Upper lobe of right lung (tissue), 1 donor: ENCODE measurements around the gene PLXDC1. TPM values are rescaled to one million over a fixed set of nuclear protein-coding genes. Genes with fewer than 3 reads are reported as not detected.

ENCODE experiments used
- ATAC-seq: fragments of 200-7000 bp; cut with Tn5 transposase; one replicate; pipeline ENCODE4 v1.9.1; 2020; ENCODE audit warnings: mild to moderate bottlenecking, moderate library complexity
- DNase-seq: peaks from one replicate; pipeline ENCODE4 v3.0.0-alpha.2; 2020
- H3K27ac ChIP-seq: fragments of 200-600 bp; one replicate; pipeline ENCODE4 v1.8.0; 2022
- H3K27me3 ChIP-seq: fragments of 200-600 bp; one replicate; pipeline ENCODE4 v1.8.0; 2022; ENCODE audit warnings: mild to moderate bottlenecking
- H3K36me3 ChIP-seq: fragments of 200-600 bp; one replicate; pipeline ENCODE4 v1.8.0; 2022
- H3K4me1 ChIP-seq: fragments of 200-600 bp; one replicate; pipeline ENCODE4 v1.8.0; 2022
- H3K4me3 ChIP-seq: fragments of 200-600 bp; one replicate; pipeline ENCODE4 v1.8.0; 2022; ENCODE audit warnings: mild to moderate bottlenecking
- H3K9me3 ChIP-seq: fragments of 200-600 bp; one replicate; pipeline ENCODE4 v1.8.0; 2022
- intact Hi-C: fragments of 100-400 bp; cut with DNase I; formaldehyde crosslinking; loops from one replicate; pipeline ENCODE4 v1.11.0; 2022
- total RNA-seq: library from RNA; stranded (reverse); fragmentation: NEBNext Ultra II Directional; extraction: Animal tissue kit (Norgen Biotek cat#: 25700); gene quantifications from one replicate; pipeline ENCODE4 v1.2.1, GENCODE V29; 2021
- TF ChIP-seq, protein P1 (sequence below): fragments of 200-600 bp; IDR thresholded peaks from one replicate; pipeline ENCODE4 v1.8.0; 2022; ENCODE audit warnings: antibody characterized with exemption
- donor health status: DM: no; HTN: yes; CAD: no; lungs with severe emphysema.

PLXDC1 gene
- total RNA-seq, 1 donor from 2014 or later: 14.4 TPM

DNA sequence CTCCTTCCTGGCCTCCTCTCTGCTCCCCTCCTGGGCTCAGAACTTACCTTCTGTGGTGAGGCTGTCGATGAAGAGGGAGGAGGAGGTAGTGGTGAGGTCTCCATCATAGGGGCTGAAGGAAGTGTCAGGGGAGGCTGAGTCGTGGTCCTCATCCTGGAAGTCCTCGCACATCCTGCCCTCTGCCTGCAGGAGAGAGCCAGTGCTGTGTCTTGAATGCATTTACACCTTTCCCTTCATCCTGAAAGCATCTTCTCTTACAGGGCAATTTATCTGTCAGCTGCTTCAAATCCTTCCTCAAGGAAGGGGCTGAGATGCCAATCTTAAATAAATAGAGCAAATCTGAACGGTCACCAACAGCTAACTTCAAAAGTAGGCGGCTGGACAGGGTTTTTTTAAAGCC, 73.6 kb downstream of the PLXDC1 start:
- TF ChIP-seq, protein P1, sequence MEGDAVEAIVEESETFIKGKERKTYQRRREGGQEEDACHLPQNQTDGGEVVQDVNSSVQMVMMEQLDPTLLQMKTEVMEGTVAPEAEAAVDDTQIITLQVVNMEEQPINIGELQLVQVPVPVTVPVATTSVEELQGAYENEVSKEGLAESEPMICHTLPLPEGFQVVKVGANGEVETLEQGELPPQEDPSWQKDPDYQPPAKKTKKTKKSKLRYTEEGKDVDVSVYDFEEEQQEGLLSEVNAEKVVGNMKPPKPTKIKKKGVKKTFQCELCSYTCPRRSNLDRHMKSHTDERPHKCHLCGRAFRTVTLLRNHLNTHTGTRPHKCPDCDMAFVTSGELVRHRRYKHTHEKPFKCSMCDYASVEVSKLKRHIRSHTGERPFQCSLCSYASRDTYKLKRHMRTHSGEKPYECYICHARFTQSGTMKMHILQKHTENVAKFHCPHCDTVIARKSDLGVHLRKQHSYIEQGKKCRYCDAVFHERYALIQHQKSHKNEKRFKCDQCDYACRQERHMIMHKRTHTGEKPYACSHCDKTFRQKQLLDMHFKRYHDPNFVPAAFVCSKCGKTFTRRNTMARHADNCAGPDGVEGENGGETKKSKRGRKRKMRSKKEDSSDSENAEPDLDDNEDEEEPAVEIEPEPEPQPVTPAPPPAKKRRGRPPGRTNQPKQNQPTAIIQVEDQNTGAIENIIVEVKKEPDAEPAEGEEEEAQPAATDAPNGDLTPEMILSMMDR: no peak
- Histone ChIP-seq H3K27ac (no peak overlapping the region), H3K27me3 (no peaks in the 10 kb centered on the region), H3K36me3 (no peaks in the 10 kb centered on the region), H3K9me3 (no peaks in the 10 kb centered on the region), H3K4me3 (no peak overlapping the region), H3K4me1 (peaks cover 24% of the 10 kb centered on the region)
- ATAC-seq (no peak), DNase-seq (no peak)
- intact Hi-C loops: no loop called here

DNA sequence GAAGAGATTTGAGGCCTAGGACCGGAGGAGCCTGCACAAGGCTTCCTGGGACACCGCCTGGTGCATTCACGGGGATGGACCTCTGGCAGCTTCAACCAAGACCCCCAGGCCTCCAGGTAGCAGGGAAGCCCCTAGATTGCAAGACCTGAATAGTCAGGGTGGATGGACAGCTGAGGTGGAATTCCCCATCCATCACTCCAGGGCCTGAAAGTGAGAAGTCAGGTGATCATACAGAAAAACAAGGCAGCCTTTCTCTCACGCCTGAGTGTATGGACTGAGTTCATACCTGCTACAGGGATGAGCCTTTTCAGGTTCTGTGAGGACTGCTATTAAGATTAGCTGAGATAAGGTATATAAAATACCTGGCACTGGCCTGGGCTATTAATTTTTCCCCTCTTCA, 74.2 kb downstream of the PLXDC1 start:
- no peak overlapping the region for H3K4me3 ChIP-seq
- TF ChIP-seq, protein P1: no peak
- no peaks in the 10 kb centered on the region for H3K9me3 ChIP-seq
- DNase-seq (no peak), ATAC-seq (no peak)
- H3K27me3 ChIP-seq: no peaks in the 10 kb centered on the region
- H3K36me3 ChIP-seq: no peaks in the 10 kb centered on the region
- H3K27ac ChIP-seq: no peak overlapping the region
- intact Hi-C loops: no loop called here
- H3K4me1 ChIP-seq: peaks cover 19% of the 10 kb centered on the region

DNA sequence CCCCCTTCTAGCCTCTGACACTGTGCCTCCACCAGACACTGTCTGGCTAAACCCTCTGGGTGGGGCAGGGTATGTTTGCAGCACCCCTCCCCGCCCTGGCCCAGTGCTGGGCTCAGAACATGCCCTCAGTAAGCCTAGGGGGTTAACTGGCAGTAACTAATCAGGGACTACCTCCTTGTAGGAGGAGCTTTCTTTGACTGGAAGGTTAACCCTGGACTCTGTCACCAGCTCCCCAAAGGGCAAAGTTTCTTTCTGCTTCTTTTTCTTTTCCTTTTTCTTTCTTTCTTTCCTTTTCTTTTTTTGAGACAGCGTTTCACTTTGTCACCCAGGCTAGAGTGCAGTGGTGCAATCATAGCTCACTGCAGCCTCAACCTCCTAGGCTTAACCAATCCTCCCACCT, 76.8 kb downstream of the PLXDC1 start:
- intact Hi-C loops: no loop called here
- Histone ChIP-seq H3K4me1 (no peaks in the 10 kb centered on the region), H3K36me3 (no peaks in the 10 kb centered on the region), H3K9me3 (no peaks in the 10 kb centered on the region), H3K27ac (no peak overlapping the region), H3K4me3 (no peak overlapping the region), H3K27me3 (no peaks in the 10 kb centered on the region)
- no peak for DNase-seq
- TF ChIP-seq, protein P1: no peak
- no peak for ATAC-seq

DNA sequence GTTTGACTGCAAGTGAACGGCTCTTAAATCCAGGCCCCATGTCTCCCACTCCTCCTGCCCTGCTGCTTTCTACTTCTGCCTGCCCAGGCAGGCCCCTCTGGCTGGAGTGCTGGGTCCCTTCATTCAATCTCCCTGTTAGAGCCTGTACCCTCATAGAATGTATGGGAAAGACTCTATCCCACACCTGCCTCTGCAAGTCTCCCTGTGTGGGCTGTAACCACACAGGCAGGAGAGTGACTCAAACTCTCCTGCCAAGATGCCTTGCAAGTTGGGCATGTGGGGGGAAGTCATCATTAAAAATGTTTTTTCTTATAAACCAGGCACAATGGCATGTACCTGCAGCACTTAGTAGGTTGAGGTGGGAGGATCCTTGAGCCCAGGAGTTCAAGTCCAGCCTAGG, 77.5 kb downstream of the PLXDC1 start:
- H3K4me1 ChIP-seq: no peaks in the 10 kb centered on the region
- intact Hi-C loops: no loop called here
- no peaks in the 10 kb centered on the region for H3K36me3 ChIP-seq
- TF ChIP-seq, protein P1: no peak
- DNase-seq (no peak), ATAC-seq (no peak)
- H3K9me3 ChIP-seq: no peaks in the 10 kb centered on the region
- H3K4me3 ChIP-seq: no peak overlapping the region
- H3K27me3 ChIP-seq: no peaks in the 10 kb centered on the region
- no peak overlapping the region for H3K27ac ChIP-seq

DNA sequence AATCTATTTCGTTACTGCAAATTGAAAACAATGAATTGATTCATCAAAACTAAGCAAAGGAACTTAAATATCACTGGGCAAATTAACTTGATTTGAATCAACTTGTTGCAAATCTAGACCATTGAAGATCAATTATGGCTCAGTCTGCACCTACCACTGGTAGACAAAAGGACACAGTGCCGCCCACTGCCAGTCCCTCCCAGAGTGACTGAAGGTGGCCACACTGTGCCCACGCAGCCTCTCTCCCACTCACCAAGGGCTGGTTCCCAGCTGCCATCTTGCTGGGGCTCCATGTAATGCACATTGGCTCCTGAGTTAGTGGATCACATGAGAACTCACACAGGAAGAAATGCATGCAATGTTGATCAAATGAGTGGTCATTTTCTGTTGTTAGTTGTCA, 78.1 kb downstream of the PLXDC1 start:
- DNase-seq (no peak), ATAC-seq (no peak)
- Histone ChIP-seq H3K27me3 (no peaks in the 10 kb centered on the region), H3K4me1 (no peaks in the 10 kb centered on the region), H3K9me3 (no peaks in the 10 kb centered on the region), H3K4me3 (no peak overlapping the region), H3K36me3 (no peaks in the 10 kb centered on the region), H3K27ac (no peak overlapping the region)
- TF ChIP-seq, protein P1: no peak
- intact Hi-C loops: no loop called here

DNA sequence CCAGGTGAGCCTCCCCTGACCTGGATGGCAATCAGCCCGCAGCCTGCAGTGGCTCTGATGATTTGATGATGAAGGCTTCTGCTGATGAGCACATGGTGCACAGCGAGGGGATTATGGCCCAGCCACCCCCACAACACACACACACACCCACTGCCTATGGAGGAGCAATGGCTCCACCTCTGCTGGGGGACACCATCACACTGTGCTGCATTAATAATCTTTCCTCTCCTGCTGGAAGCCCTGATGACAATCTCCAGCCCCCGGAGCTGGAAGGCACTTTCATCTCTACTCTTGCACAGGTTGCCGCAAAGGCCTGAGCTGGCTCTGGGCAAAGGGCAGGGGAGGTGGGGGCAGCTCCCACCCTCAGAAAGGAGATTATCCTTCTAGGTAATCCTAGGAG, 79.9 kb downstream of the PLXDC1 start:
- Histone ChIP-seq H3K27me3 (no peaks in the 10 kb centered on the region), H3K4me1 (no peaks in the 10 kb centered on the region), H3K9me3 (no peaks in the 10 kb centered on the region), H3K4me3 (no peak overlapping the region), H3K27ac (no peak overlapping the region), H3K36me3 (no peaks in the 10 kb centered on the region)
- intact Hi-C loops: no loop called here
- TF ChIP-seq, protein P1: no peak
- DNase-seq: no peak
- no peak for ATAC-seq
